Neural crest cell (in vitro differentiated cells): ENCODE results near the gene HMCN1. TPM values are rescaled to one million over a fixed set of nuclear protein-coding genes. Genes with fewer than 3 reads are reported as not detected.

ENCODE experiments used
- DNase-seq: peaks from one replicate; pipeline ENCODE4 v3.0.0; 2021; ENCODE audit warnings: low read depth, mixed read lengths, low spot score
- H3K27ac Mint-ChIP-seq: one replicate; pipeline ENCODE4 v1.8.0; 2021; ENCODE audit warnings: mild to moderate bottlenecking, mixed read lengths; ENCODE audit not compliant: unreplicated experiment
- H3K27me3 Mint-ChIP-seq: 2 replicates; pipeline ENCODE4 v1.8.0; 2021; ENCODE audit warnings: low read depth, mild to moderate bottlenecking, mixed read lengths
- H3K36me3 Mint-ChIP-seq: 2 replicates; pipeline ENCODE4 v1.8.0; 2021; ENCODE audit warnings: low read depth, mild to moderate bottlenecking, mixed read lengths
- H3K4me1 Mint-ChIP-seq: 2 replicates; pipeline ENCODE4 v1.8.0; 2021; ENCODE audit warnings: mixed read lengths
- H3K4me3 Mint-ChIP-seq: one replicate; pipeline ENCODE4 v1.8.0; 2021; ENCODE audit warnings: mild to moderate bottlenecking, mixed read lengths
- H3K9me3 Mint-ChIP-seq: 2 replicates; pipeline ENCODE4 v1.8.0; 2021; ENCODE audit warnings: mixed read lengths
- CTCF ChIP-seq: fragments of 200-600 bp; sonication (generic); conservative IDR thresholded peaks from 2 replicates; pipeline ENCODE4 v1.5.0; 2021; ENCODE audit warnings: antibody characterized with exemption, mild to moderate bottlenecking
- total RNA-seq: library from RNA; stranded (reverse); gene quantifications from 2 replicates; pipeline ENCODE4 v1.2.1, GENCODE V29; 2021

Gene HMCN1
- total RNA-seq, 1 donor from 2014 or later = 16.6 TPM

- DNase-seq = no peak
- no peaks in the 10 kb centered on the region for H3K27me3 Mint-ChIP-seq
- peaks cover 11% of the 10 kb centered on the region for H3K4me1 Mint-ChIP-seq
- no peaks in the 10 kb centered on the region for H3K36me3 Mint-ChIP-seq
- no peaks in the 10 kb centered on the region for H3K9me3 Mint-ChIP-seq
- no peak overlapping the region for H3K4me3 Mint-ChIP-seq
- no peak for TF ChIP-seq CTCF
- H3K27ac Mint-ChIP-seq = no peak overlapping the region
These were observed 109.8 kb downstream of the HMCN1 start for GRCh38 chr1:185843986-185844385.

- H3K27me3 Mint-ChIP-seq = no peaks in the 10 kb centered on the region
- H3K27ac Mint-ChIP-seq = no peak overlapping the region
- no peaks in the 10 kb centered on the region for H3K36me3 Mint-ChIP-seq
- no peak for TF ChIP-seq CTCF
- H3K9me3 Mint-ChIP-seq = no peaks in the 10 kb centered on the region
- no peak for DNase-seq
- no peak overlapping the region for H3K4me3 Mint-ChIP-seq
- H3K4me1 Mint-ChIP-seq = peaks cover 8% of the 10 kb centered on the region
These were observed 112.7 kb downstream of the HMCN1 start for GRCh38 chr1:185846672-185847444.

GRCh38 chr1:185849014-185849413, 114.8 kb downstream of the HMCN1 start:
- no peak for DNase-seq
- no peaks in the 10 kb centered on the region for H3K27me3 Mint-ChIP-seq
- no peak overlapping the region for H3K27ac Mint-ChIP-seq
- H3K4me3 Mint-ChIP-seq = no peak overlapping the region
- no peak for TF ChIP-seq CTCF
- no peaks in the 10 kb centered on the region for H3K9me3 Mint-ChIP-seq
- no peaks in the 10 kb centered on the region for H3K4me1 Mint-ChIP-seq
- H3K36me3 Mint-ChIP-seq = no peaks in the 10 kb centered on the region

GRCh38 chr1:185850366-185850765, 116.2 kb downstream of the HMCN1 start:
- Mint-ChIP-seq H3K4me1 (no peaks in the 10 kb centered on the region), H3K27ac (peak overlapping the region; percentile 9), H3K36me3 (no peaks in the 10 kb centered on the region), H3K9me3 (no peaks in the 10 kb centered on the region), H3K4me3 (no peak overlapping the region), H3K27me3 (no peaks in the 10 kb centered on the region)
- no peak for TF ChIP-seq CTCF
- DNase-seq = no peak

GRCh38 chr1:185853739-185854138, 119.5 kb downstream of the HMCN1 start:
- Mint-ChIP-seq H3K36me3 (no peaks in the 10 kb centered on the region), H3K9me3 (no peaks in the 10 kb centered on the region), H3K27ac (no peak overlapping the region), H3K27me3 (no peaks in the 10 kb centered on the region), H3K4me1 (no peaks in the 10 kb centered on the region), H3K4me3 (no peak overlapping the region)
- no peak for DNase-seq
- no peak for TF ChIP-seq CTCF
